SK-N-DZ (cell line): Measurements from ENCODE around the gene CARD10.
"Not testable (repeated sequence)": the region's sequence is repeated elsewhere in the genome, so short reads cannot be mapped to it uniquely, and the experiment has no call there.

Experiments
- DNase-seq: peaks from one replicate; pipeline ENCODE4 v3.0.0-alpha.2; 2015; ENCODE audit warnings: low spot score

CARD10 gene

GRCh38 chr22:37555029-37555428 lies 35.8 kb upstream of the CARD10 start:
- DNase-seq, result no peak

GRCh38 chr22:37553725-37554124 lies 34.5 kb upstream of the CARD10 start:
- no peak for DNase-seq

- no peak for DNase-seq
Measured at GRCh38 chr22:37552524-37553163, 33.4 kb upstream of the CARD10 start.

GRCh38 chr22:37551981-37552380 lies 32.8 kb upstream of the CARD10 start:
- DNase-seq, result no peak

- DNase-seq, result not testable (repeated sequence)
Measured at GRCh38 chr22:37550921-37551320, 31.7 kb upstream of the CARD10 start.

- DNase-seq, result no peak
Measured at GRCh38 chr22:37549704-37550059, 30.5 kb upstream of the CARD10 start.

GRCh38 chr22:37547251-37547741 lies 28.1 kb upstream of the CARD10 start:
- no peak for DNase-seq

- DNase-seq, result no peak
Measured at GRCh38 chr22:37546437-37547250, 27.4 kb upstream of the CARD10 start.

- no peak for DNase-seq
Measured at GRCh38 chr22:37545703-37546436, 26.7 kb upstream of the CARD10 start.

- DNase-seq, result no peak
Measured at GRCh38 chr22:37544955-37545702, 25.9 kb upstream of the CARD10 start.

- no peak for DNase-seq
Measured at GRCh38 chr22:37542959-37543358, 23.7 kb upstream of the CARD10 start.

GRCh38 chr22:37542416-37542815 lies 23.2 kb upstream of the CARD10 start:
- DNase-seq, result not testable (repeated sequence)

- DNase-seq, result not testable (repeated sequence)
Measured at GRCh38 chr22:37539790-37540189, 20.6 kb upstream of the CARD10 start.

- DNase-seq, result peak; percentile 81
Measured at GRCh38 chr22:37538590-37539357, 19.6 kb upstream of the CARD10 start.

GRCh38 chr22:37535159-37535558 lies 15.9 kb upstream of the CARD10 start:
- no peak for DNase-seq

GRCh38 chr22:37534445-37534844 lies 15.2 kb upstream of the CARD10 start:
- DNase-seq, result no peak

- no peak for DNase-seq
Measured at GRCh38 chr22:37533995-37534394, 14.8 kb upstream of the CARD10 start.

- no peak for DNase-seq
Measured at GRCh38 chr22:37529652-37530345, 10.6 kb upstream of the CARD10 start.

GRCh38 chr22:37527952-37528351 lies 8.7 kb upstream of the CARD10 start:
- not testable (repeated sequence) for DNase-seq

- not testable (repeated sequence) for DNase-seq
Measured at GRCh38 chr22:37527081-37527752, 8.0 kb upstream of the CARD10 start.
